ENCODE data around the gene NDUFA13.

The NDUFA13 gene

DNA sequence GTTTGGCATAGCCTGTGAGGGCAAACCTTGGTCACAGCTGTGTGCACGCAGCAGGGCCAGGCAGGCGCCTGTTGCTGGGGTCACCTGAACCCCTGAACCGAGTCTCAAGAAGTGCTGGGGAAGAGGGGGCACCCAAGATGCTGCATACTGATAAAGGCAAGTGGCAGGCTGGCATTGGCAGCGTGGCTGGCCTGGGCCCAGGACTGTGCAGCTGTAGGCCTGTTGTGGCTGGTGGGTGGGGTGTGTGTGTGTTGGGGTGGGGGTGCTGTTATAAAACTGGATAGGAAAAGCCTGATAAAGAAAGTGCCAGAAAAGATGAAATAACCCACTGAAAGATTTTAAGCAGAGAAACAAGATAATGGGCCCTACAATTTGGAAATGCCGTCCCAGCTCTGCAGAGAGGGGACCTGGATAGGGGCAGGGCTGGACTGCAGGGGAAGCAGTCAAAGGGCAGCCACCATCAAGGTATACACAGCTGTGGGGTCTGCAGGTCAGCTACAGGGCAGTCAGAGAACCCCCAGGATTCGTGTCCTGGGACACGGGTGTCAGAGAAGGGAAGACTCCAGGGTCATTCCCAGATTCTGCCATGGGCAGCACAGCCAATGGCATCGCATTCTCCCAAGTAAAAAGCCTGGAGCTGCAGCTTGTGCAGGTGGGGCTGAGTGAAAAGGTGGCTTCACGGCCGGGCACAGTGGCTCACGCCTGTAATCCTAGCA is 55.2 kb downstream of the NDUFA13 start:
- DNase-seq (ENCODE audit: low spot score) = no peak

DNA sequence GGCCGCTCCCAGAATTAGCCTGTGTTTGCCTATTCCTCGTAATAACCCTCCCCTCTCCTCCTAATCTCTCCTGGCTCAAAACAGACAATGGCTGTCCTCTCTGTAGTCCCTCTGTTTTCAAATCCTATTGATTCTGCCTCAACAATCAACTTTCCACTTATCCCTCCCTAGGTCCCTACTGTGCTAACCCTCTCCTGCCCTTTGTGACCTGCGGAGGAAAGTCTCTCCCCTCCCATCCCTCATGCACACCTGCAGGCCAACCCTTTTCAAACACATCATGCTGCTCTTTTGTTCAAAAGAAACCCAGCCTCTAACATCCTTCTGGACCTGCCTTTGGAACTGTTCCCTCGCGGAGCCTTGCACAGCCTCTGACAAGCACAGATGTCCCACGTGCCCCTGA is 59.4 kb downstream of the NDUFA13 start:
- DNase-seq (ENCODE audit: low spot score) = no peak
